ENCODE results near the gene TMSB4X. TPM values are rescaled to one million over a fixed set of nuclear protein-coding genes. Genes with fewer than 3 reads are reported as not detected.

The TMSB4X gene
- total RNA-seq, 4 donors from 2014 or later, result 3,029 to 4,490 (median 3,421) TPM

DNA sequence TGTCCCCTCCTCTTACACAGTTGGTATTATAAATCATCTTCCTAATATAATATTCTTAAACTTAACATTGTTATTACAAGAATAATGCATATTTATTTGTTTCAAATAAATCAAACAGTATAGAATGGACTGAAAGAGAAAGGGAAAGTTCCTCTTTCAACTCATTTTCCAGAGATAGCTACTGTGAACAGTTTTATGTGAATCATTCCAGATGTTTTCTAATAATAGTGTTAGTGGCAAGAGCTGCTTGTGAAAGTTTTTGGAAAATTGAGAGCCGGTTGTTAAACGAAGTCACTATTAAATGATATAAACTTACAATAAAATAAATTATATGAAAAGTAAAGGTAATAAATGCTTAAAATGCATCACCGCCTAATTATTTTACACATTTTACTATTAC lies 14.6 kb downstream of the TMSB4X start:
- H3K27ac ChIP-seq, result no peak overlapping the region
- no peak overlapping the region for H3K4me3 ChIP-seq
- H3K9me3 ChIP-seq, result no peaks in the 10 kb centered on the region
- no peak for TF ChIP-seq POLR2A (IDR thresholded peaks at IDR 0.05)
- TF ChIP-seq EP300 (IDR thresholded peaks at IDR 0.05), result no peak
- no peak for TF ChIP-seq CTCF (IDR thresholded peaks at IDR 0.05)
- 72 to 74% methylated on average over 3 of the region's 3 CpGs for WGBS, 2 donors
- H3K36me3 ChIP-seq, result no peaks in the 10 kb centered on the region
- peaks cover 0 to 4% (median under 1%) of the 10 kb centered on the region in 4 donors for H3K4me1 ChIP-seq
- no peak for DNase-seq (ENCODE audit: low spot score in 2 of 2)
- no peaks in the 10 kb centered on the region for H3K27me3 ChIP-seq

DNA sequence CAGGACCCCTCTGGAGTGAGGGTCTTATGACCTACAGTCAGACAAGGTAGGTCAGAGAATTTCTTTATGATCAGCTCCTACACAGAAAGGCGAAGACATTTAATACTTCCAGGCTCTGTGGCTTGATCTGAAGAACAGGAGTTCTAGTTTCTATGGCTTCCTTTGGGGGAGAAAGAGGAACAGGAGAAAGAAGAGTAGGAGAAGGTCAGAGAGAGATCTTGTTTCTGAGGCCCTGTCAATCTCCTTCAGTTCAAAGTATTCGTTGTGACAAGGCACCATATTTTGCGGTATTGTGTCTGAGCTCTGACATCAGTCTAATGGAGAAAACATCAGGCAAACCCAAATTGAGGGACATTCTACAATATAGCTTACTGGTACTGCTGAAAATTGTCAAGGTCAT lies 16.7 kb downstream of the TMSB4X start:
- no peaks in the 10 kb centered on the region for H3K27me3 ChIP-seq
- no peak overlapping the region for H3K4me3 ChIP-seq
- H3K36me3 ChIP-seq, result no peaks in the 10 kb centered on the region
- H3K27ac ChIP-seq, result no peak overlapping the region
- H3K9me3 ChIP-seq, result no peaks in the 10 kb centered on the region
- TF ChIP-seq CTCF (IDR thresholded peaks at IDR 0.05), result no peak
- TF ChIP-seq POLR2A (IDR thresholded peaks at IDR 0.05), result no peak
- TF ChIP-seq EP300 (IDR thresholded peaks at IDR 0.05), result no peak
- peaks cover 0 to 4% (median 0%) of the 10 kb centered on the region in 4 donors for H3K4me1 ChIP-seq
- no peak for DNase-seq (ENCODE audit: low spot score in 2 of 2)
- 86 to 94% methylated on average over 3 of the region's 3 CpGs for WGBS, 2 donors

DNA sequence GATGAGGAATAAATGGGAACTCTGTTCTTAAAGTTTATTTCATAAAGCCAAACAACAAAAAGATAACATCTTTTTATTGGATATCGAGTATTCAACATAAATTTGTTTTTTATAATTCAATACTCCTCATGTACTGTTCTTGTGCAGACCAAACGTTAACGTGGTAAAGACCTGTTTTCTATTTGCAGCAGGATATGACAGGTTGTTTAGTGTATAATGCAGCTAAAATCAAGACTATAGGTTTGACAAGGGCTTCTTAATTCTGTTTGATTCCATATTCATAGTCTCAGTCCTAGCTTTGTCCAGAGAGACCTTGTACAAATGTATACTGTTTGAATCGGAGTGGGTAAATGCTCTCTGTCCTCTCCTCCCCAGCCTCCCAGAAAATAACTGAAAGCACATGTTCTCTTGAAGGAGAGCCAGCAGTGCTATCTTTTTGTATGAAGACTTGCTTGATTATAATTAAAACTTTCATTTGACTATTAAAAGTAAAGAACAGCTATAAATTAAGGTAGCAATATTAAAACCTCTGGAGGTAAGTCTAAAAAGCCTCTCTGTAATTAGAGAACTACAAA lies 17.7 kb downstream of the TMSB4X start:
- H3K9me3 ChIP-seq, result no peaks in the 10 kb centered on the region
- no peaks in the 10 kb centered on the region for H3K36me3 ChIP-seq
- H3K27ac ChIP-seq, result no peak overlapping the region
- DNase-seq (ENCODE audit: low spot score in 2 of 2), result no peak
- TF ChIP-seq EP300 (IDR thresholded peaks at IDR 0.05) (no peak), POLR2A (IDR thresholded peaks at IDR 0.05) (no peak), CTCF (IDR thresholded peaks at IDR 0.05) (no peak)
- H3K4me3 ChIP-seq, result no peak overlapping the region
- H3K4me1 ChIP-seq, result peaks cover 0 to 4% (median 2%) of the 10 kb centered on the region in 4 donors
- H3K27me3 ChIP-seq, result no peaks in the 10 kb centered on the region
- WGBS, 2 donors, result 50 to 58% methylated on average over 4 of the region's 4 CpGs

- Histone ChIP-seq H3K9me3 (no peaks in the 10 kb centered on the region), H3K4me3 (no peak overlapping the region), H3K27me3 (no peaks in the 10 kb centered on the region), H3K27ac (peak overlapping the region in 1 of 4 donors; percentile 29), H3K4me1 (peaks cover 0 to 16% (median 5%) of the 10 kb centered on the region in 4 donors), H3K36me3 (no peaks in the 10 kb centered on the region)
- no peak for DNase-seq (ENCODE audit: low spot score in 2 of 2)
- WGBS, 2 donors, result 71 to 80% methylated on average over 1 of the region's 1 CpG
- TF ChIP-seq POLR2A (IDR thresholded peaks at IDR 0.05), result no peak
- no peak for TF ChIP-seq EP300 (IDR thresholded peaks at IDR 0.05)
- no peak for TF ChIP-seq CTCF (IDR thresholded peaks at IDR 0.05)
Observed at GRCh38 chrX:12993826-12994225, 18.9 kb downstream of the TMSB4X start.

- Histone ChIP-seq H3K4me3 (no peak overlapping the region), H3K9me3 (no peaks in the 10 kb centered on the region), H3K4me1 (peaks cover 0 to 19% (median 5%) of the 10 kb centered on the region in 4 donors), H3K27ac (no peak overlapping the region), H3K27me3 (peaks cover 0 to 2% of the 10 kb centered on the region in 2 donors), H3K36me3 (no peaks in the 10 kb centered on the region)
- 63 to 73% methylated on average over 4 of the region's 4 CpGs for WGBS, 2 donors
- TF ChIP-seq EP300 (IDR thresholded peaks at IDR 0.05) (no peak), POLR2A (IDR thresholded peaks at IDR 0.05) (no peak), CTCF (IDR thresholded peaks at IDR 0.05) (no peak)
- DNase-seq (ENCODE audit: low spot score in 2 of 2), result no peak
Observed at GRCh38 chrX:12994321-12994720, 19.4 kb downstream of the TMSB4X start.

Data from tibial nerve (tissue), 4 donors.